ENCODE data around the gene ZNF276.

Gene ZNF276

GRCh38 chr16:89786474-89787364 is 65.4 kb downstream of the ZNF276 start:
- TF ChIP-seq CTCF (IDR thresholded peaks at IDR 0.05; ENCODE audit: low read depth, low read length), result no peak
- no peaks in the 10 kb centered on the region for H3K27me3 ChIP-seq (ENCODE audit: insufficient read depth, low read depth, severe bottlenecking)
- H3K9me3 ChIP-seq (ENCODE audit: severe bottlenecking), result no peaks in the 10 kb centered on the region
- DNase-seq, result no peak
- H3K4me3 ChIP-seq (ENCODE audit: low read depth, low read length), result no peak overlapping the region
- no peak overlapping the region for H3K27ac ChIP-seq
- H3K36me3 ChIP-seq, result peaks cover 41% of the 10 kb centered on the region

- H3K4me3 ChIP-seq (ENCODE audit: low read depth, low read length), result no peak overlapping the region
- DNase-seq, result no peak
- no peak for TF ChIP-seq CTCF (IDR thresholded peaks at IDR 0.05; ENCODE audit: low read depth, low read length)
- peaks cover 48% of the 10 kb centered on the region for H3K36me3 ChIP-seq
- H3K27ac ChIP-seq, result no peak overlapping the region
- no peaks in the 10 kb centered on the region for H3K27me3 ChIP-seq (ENCODE audit: insufficient read depth, low read depth, severe bottlenecking)
- no peaks in the 10 kb centered on the region for H3K9me3 ChIP-seq (ENCODE audit: severe bottlenecking)
These were observed 66.0 kb downstream of the ZNF276 start for GRCh38 chr16:89787365-89787805.
